ENCODE data around the gene COL5A1. TPM values are rescaled to one million over a fixed set of nuclear protein-coding genes. Genes with fewer than 3 reads are reported as not detected.
A peak's percentile ranks its signal among the peaks of the same experiment; 100 is the strongest.

COL5A1 gene
- total RNA-seq, 4 donors from 2014 or later, result 4.9 to 97.4 (median 11.9) TPM

DNA sequence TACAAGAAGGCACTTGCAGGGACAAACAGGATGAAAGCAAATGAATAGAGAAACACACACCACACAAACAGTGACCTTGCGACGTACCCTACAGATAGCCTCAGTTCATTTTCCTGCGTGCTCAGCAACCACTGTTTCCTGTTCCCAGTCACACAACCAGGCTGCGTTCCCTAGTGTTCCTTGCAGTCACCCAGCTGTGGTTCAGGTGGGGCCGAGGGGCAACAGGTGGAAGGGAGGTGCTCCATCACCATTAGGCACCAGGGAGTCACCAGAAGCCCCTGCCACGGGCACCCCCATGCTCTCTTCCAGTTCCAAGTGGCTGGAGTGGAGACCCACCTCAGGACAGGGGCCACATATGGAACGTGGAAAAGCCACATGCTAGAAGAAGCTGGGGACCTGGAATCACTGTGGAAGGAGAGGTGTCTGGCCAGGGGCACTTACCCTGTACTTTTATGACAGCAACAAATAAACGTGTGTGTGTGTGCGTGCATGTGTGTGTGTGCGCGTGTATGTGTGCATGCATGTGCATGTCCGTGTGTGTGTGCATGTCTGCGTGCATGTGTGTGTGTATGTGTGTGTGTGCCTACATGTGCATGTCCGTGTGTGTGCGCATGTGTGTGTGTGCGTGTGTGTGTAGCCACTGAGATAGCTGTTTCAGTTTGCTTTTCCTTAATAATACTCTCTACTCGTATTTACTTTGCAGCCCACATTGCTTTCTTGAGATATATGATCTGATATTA lies 220.2 kb downstream of the COL5A1 start:
- Histone ChIP-seq H3K27me3 (no peaks in the 10 kb centered on the region), H3K27ac (no peak overlapping the region), H3K4me3 (no peak overlapping the region), H3K36me3 (no peaks in the 10 kb centered on the region), H3K9me3 (no peaks in the 10 kb centered on the region), H3K4me1 (no peaks in the 10 kb centered on the region)
- TF ChIP-seq POLR2A (IDR thresholded peaks at IDR 0.05), result no peak
- TF ChIP-seq, protein P1, sequence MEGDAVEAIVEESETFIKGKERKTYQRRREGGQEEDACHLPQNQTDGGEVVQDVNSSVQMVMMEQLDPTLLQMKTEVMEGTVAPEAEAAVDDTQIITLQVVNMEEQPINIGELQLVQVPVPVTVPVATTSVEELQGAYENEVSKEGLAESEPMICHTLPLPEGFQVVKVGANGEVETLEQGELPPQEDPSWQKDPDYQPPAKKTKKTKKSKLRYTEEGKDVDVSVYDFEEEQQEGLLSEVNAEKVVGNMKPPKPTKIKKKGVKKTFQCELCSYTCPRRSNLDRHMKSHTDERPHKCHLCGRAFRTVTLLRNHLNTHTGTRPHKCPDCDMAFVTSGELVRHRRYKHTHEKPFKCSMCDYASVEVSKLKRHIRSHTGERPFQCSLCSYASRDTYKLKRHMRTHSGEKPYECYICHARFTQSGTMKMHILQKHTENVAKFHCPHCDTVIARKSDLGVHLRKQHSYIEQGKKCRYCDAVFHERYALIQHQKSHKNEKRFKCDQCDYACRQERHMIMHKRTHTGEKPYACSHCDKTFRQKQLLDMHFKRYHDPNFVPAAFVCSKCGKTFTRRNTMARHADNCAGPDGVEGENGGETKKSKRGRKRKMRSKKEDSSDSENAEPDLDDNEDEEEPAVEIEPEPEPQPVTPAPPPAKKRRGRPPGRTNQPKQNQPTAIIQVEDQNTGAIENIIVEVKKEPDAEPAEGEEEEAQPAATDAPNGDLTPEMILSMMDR (IDR thresholded peaks at IDR 0.05), result no peak
- DNase-seq, result peak in 1 of 3 donors; percentile 37

DNA sequence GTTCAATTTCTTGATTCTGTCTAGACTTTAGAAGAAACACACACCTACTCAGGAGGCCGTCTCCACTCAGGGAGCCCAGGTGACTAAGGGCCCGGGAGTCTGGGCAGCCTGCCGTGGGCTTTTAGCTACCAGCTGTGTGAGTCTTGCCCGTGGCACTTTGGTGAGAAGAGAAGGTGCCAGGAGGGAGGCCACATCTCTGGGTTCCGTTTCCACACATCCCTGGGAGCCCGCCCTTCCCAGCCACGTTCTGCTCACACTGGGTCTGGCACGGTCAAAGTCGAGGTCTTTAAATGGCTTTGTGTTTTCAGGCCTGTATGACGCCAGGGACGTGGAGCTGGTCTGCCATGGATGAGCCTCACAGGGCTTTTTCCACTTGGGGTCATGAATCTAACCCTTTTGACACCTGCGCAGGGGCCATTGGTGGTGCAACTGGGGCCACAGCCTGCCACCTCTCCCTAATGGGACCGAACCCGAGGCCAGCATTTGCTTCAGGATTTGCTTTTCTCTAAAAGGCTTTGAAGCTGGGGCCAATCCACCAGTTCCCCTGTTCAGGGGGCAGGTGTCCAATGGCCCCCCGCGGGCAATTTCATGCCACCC lies 221.8 kb downstream of the COL5A1 start:
- H3K27ac ChIP-seq, result no peak overlapping the region
- no peaks in the 10 kb centered on the region for H3K9me3 ChIP-seq
- H3K36me3 ChIP-seq, result no peaks in the 10 kb centered on the region
- no peak for DNase-seq
- no peaks in the 10 kb centered on the region for H3K27me3 ChIP-seq
- TF ChIP-seq, protein P1 (IDR thresholded peaks at IDR 0.05), result no peak
- no peak overlapping the region for H3K4me3 ChIP-seq
- H3K4me1 ChIP-seq, result no peaks in the 10 kb centered on the region

- DNase-seq, result no peak
Measured at GRCh38 chr9:134863941-134864820, 222.6 kb downstream of the COL5A1 start.

DNA sequence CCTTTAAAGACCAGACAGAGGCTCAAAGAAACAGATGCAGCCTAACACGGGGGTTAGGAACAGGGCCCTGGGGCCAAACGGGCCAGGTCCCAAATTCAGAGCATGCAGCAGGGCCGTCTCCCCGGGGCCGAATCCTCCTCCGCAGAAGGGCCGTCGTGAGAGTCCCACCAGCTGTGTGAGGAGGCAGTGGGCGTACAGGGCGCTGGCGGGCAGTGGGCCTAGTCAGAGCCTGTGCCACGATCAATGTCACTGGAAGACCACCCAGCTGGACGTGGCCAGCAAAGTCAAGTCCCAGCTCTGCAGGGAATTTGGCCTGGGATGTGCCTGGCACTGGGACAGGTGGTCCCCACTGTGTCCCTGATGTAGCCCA lies 223.2 kb downstream of the COL5A1 start:
- Histone ChIP-seq H3K27ac (no peak overlapping the region), H3K4me1 (no peaks in the 10 kb centered on the region), H3K4me3 (no peak overlapping the region)

More at GRCh38 chr9:134863941-134864820, 222.6 kb downstream of the COL5A1 start:
- no peaks in the 10 kb centered on the region for H3K27me3 ChIP-seq
- no peaks in the 10 kb centered on the region for H3K4me1 ChIP-seq
- H3K4me3 ChIP-seq, result no peak overlapping the region
- H3K9me3 ChIP-seq, result no peaks in the 10 kb centered on the region
- no peaks in the 10 kb centered on the region for H3K36me3 ChIP-seq
- H3K27ac ChIP-seq, result no peak overlapping the region
- TF ChIP-seq POLR2A (IDR thresholded peaks at IDR 0.05), result no peak

GRCh38 chr9:134867917-134868750 lies 226.5 kb downstream of the COL5A1 start:
- Histone ChIP-seq H3K27me3 (no peaks in the 10 kb centered on the region), H3K27ac (no peak overlapping the region), H3K9me3 (no peaks in the 10 kb centered on the region), H3K4me3 (no peak overlapping the region), H3K4me1 (no peaks in the 10 kb centered on the region), H3K36me3 (no peaks in the 10 kb centered on the region)
- TF ChIP-seq, protein P1 (IDR thresholded peaks at IDR 0.05), result no peak
- TF ChIP-seq POLR2A (IDR thresholded peaks at IDR 0.05), result no peak
- no peak for DNase-seq

More for the DNA sequence above, 223.2 kb downstream of the COL5A1 start:
- no peaks in the 10 kb centered on the region for H3K9me3 ChIP-seq
- H3K27me3 ChIP-seq, result no peaks in the 10 kb centered on the region
- H3K36me3 ChIP-seq, result no peaks in the 10 kb centered on the region
- no peak for DNase-seq
- TF ChIP-seq, protein P1 (IDR thresholded peaks at IDR 0.05), result no peak
- no peak for TF ChIP-seq POLR2A (IDR thresholded peaks at IDR 0.05)

Measured in Peyer's patch (tissue), 4 donors.